DMS114 treated with DMSO at 0.1 percent for 48 hours (cell line): ENCODE measurements around the gene NUB1.

Source experiments
- DNase-seq: peaks from one replicate; lab custom pipeline; 2025; ENCODE audit not compliant: unreplicated experiment; lab: John Stamatoyannopoulos, UW

NUB1 gene

GRCh38 chr7:151376218-151376902 lies 34.7 kb downstream of the NUB1 start:
- no peak for DNase-seq

- DNase-seq, result no peak
Measured at GRCh38 chr7:151377406-151377805, 35.8 kb downstream of the NUB1 start.

GRCh38 chr7:151378011-151378410 lies 36.4 kb downstream of the NUB1 start:
- no peak for DNase-seq

- DNase-seq, result no peak
Measured at GRCh38 chr7:151378496-151379192, 37.0 kb downstream of the NUB1 start.

GRCh38 chr7:151379193-151379520 lies 37.5 kb downstream of the NUB1 start:
- no peak for DNase-seq

DNA sequence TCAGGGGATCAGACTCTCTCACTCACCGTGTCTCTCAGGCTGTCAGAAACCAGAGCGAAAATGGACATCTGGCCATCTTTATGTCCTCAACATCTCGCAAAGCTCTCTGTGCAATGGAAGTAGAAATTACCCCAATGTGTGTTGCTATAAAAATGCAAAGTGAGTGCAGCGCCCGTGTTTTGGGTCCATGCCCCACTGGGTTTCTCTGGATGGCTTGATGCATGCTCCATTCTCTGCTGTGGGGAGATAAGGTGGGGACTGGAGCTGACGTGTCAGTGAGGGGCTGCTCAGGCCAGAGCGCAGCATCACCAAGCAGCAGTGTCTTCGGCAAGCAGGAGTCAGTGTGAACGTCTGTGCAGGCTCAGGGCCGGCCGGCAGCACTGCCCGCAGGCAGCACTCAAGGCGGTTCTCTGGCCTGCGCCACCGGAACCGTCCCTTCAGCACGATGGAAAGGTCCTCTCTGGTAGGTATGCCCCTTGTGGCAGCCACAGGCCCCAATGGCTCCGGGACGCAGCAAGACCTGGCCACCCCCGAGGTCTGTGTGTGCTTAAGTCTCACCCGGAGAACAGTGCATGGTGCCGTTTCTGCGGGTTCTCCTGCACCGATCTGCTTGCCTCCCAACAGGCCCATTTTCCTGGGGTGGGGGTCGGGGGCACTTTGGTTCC lies 38.1 kb downstream of the NUB1 start:
- no peak for DNase-seq

DNA sequence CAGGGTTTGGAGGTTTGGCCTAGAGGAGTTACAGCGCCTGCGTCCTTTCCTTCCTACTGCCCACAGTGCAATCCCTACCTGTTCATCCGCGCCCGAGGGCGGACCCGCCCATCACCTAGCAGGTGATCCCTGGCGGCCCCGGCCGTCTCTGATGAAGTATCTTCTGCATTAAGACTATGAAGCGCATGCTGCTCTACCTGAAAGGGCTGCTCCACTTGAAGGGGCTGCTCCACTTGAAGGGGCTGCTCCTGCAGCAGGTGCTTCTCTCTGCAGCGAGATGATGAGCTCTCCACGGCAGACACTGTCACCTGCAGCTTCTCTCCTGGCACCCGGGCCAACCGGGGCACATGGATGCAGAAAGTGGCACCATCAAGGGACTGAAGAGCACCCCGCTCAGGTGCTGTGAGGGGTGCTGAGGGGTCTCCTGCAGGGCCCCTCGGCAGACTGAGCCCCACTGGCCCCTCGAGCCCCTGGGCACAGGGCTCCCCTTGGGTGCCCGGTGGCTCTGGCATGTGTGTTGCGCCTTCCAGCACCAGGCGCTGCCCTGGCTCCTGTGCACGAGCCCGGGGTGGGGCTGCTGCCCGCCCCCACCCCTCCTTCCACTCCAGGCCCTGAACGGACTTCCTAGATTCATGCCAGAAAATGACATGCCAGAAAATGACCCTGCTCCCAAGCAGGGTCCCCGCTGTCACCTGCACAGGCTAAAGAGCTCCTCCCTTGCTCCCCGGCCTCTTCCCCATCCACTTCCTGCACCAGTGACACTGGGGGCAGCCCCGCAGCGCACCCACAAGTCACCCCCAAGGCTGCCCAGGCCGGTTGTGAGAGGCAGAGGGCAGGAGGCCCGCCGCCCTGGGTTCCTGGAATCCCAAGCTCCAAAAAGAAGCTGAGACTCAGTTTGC lies 38.8 kb downstream of the NUB1 start:
- DNase-seq, result no peak

- DNase-seq, result no peak
Measured at GRCh38 chr7:151381098-151381347, 39.4 kb downstream of the NUB1 start.

GRCh38 chr7:151381348-151382078 lies 39.9 kb downstream of the NUB1 start:
- DNase-seq, result no peak

DNA sequence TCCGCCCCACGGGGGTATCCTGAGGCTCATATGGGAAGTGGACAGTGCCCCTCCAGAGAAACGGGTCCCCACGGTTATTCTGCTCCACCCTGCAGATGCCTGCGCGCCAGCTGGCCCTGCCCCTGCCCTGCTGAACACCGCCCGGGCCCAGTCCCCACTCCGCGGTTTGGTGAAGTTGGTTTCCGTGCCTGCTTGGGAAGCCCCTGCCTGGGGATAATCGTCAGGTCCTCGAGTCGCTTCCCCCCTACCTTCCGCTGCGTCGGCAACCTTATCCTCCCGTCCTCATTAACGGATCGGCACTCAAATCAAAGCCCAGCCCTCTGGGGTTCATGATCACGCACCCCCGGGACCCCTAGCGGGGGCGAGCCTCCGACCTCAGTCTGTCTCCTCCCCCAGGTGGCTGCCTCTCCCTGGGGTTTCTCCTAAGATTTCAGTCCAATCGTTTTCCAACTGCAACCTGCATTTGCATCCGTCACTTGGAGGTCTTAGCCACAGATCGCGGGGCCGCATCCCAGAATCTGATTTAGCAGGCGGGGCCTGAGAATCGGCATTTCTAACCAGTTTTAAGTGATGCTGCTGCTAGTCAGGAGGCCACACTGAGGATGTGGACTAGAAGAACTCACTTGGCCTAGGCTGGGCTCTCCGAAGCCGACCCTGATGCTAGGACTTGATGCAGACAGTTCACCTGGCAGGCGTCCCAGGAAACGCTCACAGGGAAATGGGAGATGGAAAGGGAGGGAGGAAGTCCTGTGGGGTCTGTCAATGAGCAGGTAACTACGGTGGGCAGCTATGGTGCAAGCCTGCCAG lies 40.7 kb downstream of the NUB1 start:
- no peak for DNase-seq

DNA sequence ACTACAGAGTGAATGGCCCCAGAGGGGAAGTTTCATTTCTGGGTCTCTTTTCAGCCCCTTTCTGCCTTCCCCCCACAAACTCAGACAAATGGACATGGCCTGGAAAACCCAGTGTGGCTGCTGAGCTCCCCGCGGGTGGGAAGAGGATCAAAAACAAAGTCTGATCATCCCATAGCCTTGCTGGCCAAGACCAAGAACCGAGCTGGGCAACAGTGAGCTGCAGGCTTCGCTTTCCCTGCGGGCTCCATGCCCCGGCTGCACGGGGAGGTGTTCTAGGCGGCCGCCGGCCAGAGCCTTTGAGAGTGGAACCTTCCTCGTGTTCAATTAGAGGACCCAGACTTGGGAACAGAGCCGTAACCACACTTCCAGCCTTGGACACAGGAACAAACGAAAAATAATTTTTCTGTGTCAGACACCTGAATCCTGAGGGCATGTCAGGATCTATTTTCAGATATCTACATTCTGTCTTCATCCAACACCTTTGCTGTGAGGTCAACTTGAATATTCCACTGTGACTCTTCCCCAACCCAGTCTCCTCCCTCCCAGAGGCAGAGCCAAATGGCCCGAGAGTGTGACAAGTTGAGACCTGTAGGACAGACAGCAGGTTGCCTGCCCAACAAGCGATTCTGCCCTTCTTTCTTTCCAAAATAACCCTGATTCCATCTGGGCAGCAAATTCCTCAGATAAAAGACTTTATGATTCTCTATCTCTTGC lies 42.2 kb downstream of the NUB1 start:
- DNase-seq, result no peak

- DNase-seq, result no peak
Measured at GRCh38 chr7:151384352-151384697, 42.7 kb downstream of the NUB1 start.

DNA sequence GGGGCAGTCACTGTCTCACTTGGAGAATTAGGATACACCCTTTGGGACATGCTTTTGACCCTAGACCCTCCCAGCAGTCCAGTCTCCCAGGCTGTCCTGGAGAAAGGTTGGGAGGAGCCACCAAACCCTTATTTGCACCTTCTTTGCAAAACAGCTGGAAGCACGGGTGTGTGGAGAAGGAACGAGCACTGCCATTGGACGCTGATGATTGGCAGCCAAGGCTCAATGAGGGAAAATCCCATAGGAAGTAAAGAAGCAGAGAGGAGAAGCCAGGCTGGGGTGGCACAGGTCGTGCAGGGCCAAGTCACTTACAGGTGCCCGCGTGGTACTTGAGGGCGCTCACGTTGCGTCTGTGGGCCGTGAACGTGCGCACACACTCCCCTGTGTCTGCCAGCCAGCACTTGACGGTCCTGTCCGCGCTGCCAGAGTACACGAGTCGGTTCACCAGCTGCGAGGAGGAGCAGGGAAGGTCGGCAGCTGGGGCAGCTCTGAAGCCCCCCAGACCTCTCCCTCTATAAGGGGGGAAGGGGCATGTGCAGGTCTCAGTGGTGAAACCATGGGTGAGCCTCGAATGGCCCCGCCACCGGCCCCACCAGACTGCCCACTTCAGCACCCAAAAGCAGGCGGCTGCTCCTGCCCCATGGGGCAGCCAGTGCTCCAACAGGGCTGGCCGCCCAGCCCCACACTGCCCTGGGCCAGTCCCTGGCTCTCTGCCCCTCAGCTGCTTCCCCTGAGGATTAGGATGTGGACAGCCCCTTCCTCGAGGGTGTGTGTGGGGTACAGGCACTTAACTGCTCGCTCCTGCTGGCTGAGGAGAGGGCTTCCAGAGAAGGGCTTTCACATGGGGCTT lies 43.4 kb downstream of the NUB1 start:
- no peak for DNase-seq

GRCh38 chr7:151385626-151386300 lies 44.2 kb downstream of the NUB1 start:
- DNase-seq, result no peak

- no peak for DNase-seq
Measured at GRCh38 chr7:151386301-151387160, 44.9 kb downstream of the NUB1 start.

- DNase-seq, result no peak
Measured at GRCh38 chr7:151387161-151388006, 45.8 kb downstream of the NUB1 start.

- DNase-seq, result no peak
Measured at GRCh38 chr7:151388007-151388297, 46.3 kb downstream of the NUB1 start.
